GM18520 (cell line): ENCODE results near the gene PLEKHM3.
"Not testable (repeated sequence)": the region's sequence is repeated elsewhere in the genome, so short reads cannot be mapped to it uniquely, and the experiment has no call there.

Experiments used
- ATAC-seq: cut with Tn5 transposase; IDR thresholded peaks from one replicate; pipeline ENCODE4 v1.9.1; 2021; ENCODE audit not compliant: unreplicated experiment

The PLEKHM3 gene

DNA sequence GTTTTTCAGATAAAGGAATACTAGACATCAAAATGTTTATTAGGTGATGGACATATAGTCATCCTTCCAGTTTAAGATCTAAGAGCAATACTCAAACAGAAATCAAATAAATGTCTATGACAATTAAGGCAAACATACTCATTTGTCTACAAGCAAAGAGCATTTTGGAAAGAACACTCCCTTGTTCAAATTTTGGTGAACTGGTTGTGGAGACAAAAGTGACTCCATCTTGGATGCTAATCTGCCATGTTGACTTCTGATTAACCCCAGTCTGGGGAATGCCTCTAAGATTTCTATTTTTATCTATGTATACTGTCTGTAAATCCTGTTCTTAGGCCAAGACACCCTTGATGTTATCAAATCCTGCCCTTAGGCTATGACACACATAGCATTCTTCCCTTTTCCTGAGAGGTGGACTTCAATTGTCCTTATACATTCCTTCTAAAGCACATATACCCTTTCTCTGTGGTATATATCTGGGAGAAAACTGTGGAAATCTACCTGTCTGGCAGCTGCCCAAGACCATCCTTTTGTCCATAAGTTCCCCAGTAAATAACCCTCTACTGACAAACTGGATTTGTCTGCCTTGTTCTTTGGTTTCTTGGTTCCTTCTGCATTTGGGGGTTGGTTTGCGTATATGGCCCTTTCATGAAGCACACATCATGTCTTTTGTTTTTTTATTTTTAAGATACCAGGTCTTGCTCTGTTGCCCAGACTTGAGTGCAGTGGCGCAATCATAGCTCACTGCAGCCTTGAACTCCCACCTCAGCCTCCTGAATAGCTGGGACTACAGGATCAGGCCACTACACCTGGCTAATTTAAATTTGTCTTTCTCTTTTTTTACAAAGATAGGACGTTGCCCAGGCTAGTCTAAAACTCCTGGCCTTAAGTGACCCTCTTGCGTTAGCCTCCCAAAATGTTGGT is 12.5 kb upstream of the PLEKHM3 start:
- no peak for ATAC-seq

DNA sequence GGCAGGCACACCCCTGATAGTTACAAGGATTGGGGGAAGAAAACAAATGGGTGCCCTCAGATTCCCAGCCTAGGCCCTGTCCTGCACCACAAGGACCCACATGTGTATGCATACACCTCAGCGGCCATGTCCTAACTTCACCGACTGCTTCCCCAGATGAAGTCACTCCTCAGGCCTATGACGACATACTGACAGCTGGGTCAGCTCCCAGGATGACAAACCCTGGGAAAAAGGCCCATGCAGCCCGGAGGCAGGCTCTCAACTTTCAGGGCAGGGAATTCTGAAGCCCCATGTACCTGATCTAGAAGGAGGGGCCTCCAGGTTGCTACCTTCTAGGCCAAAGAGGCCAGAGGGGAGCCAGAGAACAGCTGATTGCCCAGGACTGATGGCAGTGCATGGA is 11.0 kb upstream of the PLEKHM3 start:
- no peak for ATAC-seq

DNA sequence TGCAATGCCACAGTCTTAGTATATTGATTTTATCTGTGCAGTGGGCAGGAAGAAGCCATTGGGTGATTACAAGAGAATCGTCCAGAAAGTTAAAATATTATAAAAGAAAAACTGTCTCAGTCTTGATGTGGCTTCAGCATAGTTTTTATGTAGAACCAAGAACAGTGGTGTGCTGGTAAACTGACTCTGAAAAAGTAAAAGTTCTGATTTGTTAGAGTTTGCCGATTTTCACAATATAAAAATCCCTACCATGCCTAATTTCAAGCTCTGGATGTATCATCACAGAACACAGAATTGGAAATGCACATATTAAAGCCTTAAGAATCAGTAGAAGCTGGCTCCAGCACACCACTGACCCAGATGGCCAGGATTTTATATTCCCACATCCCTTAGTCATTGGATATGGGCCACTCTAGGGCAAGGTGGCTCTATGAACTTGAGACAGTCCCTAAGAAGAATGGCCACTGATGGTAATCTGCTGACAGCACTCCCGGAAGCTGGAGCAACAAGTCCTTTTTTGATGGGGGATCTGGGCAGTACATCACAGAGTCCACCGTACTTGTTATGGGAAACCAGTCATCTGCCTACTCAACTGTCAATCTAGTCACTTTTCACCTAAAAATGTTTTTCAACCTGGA is 9.3 kb upstream of the PLEKHM3 start:
- ATAC-seq: no peak

DNA sequence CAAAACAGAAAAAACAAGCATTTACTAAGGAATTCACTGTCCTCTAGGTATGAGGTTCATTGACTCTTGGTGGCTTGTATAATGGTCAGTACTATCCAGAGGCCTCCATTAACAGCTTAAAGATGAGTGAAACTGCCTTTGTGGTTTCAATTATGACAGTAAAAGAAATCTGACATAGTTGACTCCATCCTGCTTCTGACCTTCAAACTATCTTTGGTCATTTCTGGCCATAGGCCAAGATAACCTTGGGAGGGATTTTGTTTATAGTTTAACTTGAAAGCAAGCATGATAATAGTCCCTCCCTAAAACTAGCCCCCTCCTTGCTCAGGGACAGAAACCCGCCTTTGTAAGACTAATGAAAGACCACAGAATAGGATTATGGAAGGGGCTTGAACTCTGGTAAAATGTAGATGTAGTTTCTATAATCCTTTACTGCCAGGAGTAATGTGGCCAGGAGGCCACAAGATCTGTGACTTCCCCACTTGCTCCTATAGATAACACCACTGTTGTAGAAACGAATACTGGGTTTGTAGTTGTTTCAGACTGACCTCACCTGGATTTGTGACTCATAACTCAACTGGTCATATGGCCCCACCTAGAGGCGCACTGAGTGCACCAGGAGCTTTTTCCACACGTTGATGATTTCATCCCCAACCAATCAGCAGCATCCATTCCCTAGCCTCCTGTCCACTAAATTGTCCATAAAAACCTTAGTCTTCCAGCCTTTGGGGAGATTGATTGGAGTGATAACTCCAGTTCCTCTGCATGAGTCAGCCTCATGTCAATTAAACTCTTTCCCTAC is 8.6 kb upstream of the PLEKHM3 start:
- ATAC-seq: peak; percentile 82

DNA sequence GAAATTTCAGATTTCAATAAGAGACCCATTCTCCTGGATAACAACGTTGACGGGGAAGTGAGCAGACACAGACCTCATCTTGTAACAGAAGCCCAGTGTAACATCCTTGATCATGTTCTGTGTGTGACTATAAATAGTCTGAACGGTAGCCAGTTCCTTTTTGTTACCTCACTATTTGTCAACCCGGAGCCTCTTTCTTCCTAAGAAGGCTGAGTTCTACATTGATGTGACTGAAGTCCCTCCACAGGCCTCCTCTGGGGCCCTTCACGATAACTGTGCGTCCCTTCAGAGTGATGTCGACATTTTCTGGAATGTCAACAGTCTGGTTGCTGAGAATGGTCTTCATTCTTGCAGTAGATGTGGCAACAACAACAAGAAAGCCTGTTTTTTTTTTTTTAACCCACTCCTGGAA is 6.3 kb upstream of the PLEKHM3 start:
- no peak for ATAC-seq

DNA sequence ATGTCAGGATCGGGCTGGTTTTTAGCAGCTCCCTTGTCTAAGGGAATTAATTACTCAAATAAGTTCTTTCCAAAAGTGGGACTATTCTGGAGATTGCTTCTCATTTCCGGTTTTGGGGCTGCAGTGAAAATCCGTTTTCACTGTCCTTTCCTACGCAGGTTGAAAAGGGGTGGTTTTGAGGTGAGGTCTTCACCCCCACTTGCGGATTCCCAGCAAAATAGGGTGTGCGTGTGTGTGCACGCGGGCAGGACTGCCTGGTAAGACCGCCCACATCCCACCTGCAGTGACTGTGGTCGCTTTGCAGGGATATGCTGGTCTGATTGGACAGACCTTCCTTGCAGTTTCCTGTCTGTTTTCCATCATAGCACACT is 472 bp upstream of the PLEKHM3 start:
- no peak for ATAC-seq

DNA sequence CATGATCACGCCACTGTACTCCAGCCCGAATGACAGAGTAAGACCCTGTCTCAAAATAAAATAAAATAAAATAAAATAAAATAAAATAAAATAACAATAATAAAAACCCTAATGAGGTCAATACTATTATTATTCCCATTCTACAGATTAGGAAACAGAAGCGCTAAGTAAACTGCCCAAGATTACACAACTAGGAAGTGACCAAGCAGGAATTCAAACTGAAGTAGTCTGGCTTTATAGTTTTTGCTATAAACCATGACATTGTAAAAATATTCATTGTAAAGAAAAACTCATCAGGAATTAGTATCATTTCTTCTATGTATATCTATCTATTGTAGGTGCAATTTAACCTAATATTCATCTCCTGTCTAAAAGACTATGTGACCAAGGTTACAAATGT is 1.2 kb downstream of the PLEKHM3 start:
- ATAC-seq: no peak

DNA sequence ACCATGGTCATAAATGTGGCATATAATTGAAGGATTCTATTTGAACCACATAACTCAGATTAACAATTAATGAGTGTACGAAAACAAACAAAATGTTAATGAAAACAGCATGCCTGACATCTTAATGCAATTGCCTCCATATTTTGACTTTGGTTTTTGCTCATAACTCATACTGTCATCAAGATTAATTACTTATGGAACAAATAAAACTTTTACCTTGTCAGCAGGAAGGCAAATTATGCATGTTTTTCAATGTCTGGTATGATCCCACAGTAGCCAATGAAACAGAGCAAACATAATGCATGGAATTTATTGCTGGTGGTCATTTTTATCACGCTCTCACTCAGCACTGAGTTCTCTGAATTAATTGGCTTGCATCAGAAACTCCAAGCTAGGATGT is 5.1 kb downstream of the PLEKHM3 start:
- no peak for ATAC-seq

DNA sequence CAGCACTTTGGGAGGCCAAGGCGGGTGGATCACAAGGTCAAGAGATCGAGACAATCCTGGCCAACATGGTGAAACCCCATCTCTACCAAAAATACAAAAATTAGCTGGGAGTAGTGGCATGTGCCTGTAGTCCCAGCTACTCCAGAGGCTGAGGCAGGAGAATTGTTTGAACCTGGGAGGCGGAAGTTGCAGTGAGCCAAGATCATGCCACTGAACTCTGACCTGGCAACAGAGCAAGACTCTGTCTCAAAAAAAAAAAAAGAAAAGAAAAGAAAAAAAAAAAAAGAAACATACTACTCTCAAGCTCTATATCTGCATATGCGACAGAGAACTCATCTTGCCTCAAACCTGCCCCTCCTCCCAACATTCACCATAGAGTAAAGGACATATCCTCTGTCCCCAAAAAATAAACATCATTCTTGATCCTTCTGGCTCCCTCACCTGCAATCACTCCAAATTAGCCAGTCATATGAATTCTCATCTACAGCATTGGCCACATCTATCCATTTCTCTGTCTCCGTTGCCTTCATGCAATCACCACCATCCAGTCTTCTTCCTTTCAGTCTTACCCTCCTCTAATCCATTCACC is 7.1 kb downstream of the PLEKHM3 start:
- ATAC-seq: not testable (repeated sequence)

DNA sequence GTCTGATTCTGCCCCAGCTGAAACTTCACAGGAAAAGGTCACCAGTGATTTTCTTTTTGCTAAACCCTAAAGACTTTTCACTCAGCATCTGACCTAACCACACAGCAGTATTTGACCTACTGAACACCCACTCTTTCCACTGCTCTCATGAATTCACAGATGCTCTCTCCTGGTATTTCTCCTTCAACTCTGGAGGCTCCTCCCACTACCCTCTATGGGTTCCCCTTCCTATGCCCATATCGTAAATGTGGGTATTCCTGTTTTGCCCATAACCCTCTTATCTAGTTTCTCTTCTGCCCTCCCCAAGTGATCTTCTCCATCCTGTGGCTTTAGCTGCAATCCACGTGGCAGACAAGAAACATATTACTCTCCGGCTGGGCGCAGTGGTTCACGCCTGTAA is 7.6 kb downstream of the PLEKHM3 start:
- ATAC-seq: no peak

DNA sequence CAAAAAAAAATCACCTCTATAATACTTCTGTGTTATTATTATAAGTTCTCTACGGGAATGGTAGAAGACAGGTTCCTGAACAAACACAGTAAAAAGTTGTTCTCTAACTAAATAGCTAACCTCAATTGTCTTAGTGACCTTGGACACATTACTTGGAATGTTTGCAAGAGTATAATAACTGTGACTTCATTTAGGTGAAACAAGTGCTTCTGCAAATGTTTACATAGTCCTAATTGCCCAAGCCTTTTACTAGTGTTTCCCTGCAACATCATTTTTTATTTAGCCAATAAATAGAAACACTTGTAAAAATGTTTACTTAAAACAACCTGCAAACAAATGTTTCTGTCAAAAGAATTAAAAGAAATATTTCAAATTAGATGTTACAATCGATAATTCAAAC is 9.9 kb downstream of the PLEKHM3 start:
- ATAC-seq: no peak

DNA sequence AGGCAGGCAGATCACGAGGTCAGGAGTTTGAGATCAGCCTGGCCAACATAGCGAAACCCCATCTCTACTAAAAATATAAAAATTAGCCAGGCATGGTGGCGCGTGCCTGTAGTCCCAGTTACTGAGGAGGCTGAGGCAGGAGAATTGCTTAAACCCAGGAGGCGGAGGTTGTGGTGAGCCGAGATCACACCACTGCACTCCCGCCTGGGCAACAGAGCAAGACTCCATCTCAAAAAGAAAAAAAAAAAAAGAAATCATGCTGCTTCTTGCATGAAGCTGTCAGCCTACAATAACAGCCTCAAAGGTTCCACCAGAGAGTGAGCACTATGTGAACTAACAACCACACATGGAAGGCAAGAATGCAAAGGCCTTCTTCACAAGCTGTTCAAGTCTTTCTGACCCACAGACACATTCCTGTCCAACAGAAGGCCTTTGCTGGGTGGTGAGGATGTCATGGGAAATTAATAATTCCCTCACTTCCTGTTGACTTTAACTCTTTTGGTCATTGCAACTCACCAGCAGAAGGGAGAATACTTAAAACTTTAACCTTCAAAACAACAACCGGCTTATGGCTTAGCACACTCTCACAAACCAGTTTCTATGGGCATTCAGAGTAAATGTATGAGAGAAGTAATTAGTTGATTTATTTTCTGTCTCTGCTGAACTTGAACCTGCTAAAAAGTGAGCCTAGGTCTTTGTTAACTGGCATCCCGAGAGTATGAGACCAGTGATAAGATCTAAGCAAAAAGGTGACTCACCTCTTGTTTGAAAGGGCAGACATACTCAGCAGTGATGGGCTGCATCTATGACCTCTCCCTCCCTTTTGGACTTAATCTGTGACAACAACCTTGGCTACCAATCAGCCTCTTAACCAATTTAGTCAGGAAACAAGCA is 11.8 kb downstream of the PLEKHM3 start:
- no peak for ATAC-seq

DNA sequence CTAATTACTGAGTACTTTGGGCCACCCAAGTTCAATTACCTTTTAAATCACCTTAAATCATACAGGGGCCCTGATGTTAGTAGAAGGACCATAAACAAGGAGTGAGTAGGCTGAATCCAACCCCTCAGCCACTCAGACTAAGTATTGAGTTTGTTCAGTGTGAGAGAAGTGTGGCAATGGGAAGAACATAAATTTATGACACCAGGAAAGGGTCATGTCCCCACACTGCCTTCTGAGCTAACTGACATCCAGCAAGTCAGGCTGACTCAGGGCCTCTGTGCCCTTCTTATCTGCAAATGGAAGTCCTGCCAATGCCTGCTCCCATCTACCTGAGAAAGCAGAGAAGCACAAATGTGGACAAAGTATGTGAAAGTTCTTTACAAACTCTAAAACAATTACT is 12.9 kb downstream of the PLEKHM3 start:
- ATAC-seq: no peak

DNA sequence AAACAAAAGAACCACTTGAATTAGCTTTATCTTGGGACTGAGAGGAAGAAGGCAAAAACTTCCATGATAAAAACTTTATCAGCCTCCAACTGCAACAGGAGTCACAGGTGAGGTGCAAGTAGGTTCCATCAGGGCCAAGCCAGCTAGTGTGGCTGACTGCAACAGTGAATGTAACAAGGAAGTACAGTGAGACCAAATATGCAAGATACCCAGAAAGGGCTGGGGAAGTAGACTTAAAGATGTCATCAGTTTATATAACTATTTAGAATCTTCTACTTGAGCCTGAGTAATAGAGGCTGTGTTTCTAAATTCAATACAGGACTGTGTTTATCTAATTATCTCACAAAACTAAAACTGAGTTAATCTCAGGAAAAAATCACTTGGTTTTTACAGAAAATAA is 14.8 kb downstream of the PLEKHM3 start:
- no peak for ATAC-seq

DNA sequence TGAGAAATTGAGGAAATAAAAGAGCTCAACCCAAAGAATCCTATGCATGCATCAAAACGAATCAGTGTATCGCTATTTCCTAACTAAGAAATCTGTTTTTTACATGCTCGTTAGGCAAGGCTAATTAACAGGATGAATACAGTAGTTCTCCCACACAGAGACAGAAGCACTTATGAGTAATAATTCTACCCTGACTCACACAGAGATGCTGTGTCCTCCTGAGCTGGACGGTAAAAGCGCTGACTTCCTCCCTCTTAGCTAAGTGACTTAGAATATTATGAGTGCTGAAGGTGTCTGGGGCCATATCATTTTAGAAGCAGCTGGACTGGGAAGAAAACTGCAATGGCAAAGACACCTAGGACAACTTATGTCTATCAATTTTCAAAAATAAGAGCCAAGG is 18.5 kb downstream of the PLEKHM3 start:
- ATAC-seq: peak; percentile 63

DNA sequence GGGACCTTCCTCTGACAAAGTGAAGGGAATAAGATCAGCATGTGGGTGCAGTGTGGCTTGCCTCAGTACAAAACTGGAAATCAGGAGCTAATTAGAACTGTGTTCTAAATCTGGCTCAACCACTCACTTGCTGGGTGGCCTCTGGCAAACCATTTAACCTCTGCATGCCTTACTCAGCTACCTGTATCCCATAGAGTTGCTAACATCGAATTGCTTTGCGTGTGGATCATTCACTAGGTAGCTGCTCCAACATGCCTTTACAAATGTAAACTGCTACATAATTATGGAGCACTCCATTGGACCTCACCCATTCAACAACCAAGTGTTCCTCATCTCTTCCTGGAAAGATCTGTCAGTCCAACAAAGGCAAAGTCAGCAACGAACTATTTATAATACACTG is 19.0 kb downstream of the PLEKHM3 start:
- no peak for ATAC-seq

DNA sequence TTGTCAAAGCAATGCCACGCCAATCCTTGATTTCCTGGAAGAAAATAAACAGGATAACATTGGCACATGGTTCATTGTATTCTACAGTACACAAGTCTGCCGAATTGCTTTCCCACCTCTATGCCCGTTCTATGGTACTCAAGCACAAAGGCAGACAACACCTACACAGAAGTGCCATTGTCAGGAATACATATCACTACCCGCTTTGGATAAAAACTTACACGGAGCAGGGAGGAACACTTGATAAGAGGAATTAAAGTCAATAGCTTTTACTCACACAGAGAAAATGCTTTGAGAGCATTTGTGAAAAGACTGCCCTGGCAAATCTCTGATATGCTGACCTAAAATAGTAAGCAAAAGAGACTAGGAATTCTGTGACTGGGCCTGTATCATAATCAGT is 23.4 kb downstream of the PLEKHM3 start:
- ATAC-seq: no peak

DNA sequence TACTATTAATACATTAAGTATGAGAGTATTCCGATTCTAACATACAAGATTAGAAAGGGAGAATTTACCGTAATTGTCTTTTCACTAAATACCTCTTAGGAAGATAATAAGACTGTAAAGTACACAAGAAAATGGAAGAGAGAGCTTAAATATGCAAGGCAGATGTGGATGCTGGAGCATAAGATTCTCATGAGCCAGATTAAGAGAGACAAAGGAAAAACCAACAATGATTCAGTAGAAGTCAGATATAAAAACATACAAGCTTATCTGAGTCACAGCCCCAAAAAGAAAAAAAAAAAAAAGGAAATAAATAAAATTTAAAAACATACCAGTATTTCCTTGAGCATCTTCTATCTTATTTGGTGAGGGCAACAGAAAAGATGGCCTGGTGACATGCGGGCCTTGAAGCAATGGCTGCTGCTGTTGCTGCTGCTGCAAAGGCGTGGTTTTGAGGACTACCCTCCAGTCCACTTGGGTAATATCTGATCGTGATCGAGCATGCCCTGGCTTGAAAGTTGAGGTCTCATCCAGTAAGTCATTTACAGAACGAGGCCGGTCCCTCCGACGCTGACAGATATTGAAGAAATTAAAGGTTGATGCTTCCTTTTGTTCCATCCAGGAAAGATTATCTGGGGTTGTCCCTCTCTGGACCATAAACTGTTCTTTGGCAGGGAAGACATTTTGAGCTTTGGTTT is 24.5 kb downstream of the PLEKHM3 start:
- no peak for ATAC-seq

DNA sequence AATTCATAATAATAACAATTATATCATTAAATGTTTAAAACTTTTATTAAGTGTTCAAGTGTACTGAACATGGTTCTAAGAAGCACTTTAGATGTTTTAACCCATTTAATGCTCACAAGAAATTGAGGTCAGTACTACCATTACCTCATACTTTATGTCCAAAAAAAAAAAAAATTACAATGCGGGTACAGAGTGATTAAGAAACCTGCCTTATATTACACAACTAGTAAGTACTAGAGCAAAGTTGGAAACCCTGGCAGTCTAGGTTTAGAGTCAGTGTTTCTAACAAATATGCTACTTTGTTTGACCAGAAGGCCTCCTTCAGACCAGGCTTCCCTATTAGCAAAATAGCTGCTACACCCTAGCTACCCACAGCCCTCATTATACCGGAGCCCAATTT is 28.5 kb downstream of the PLEKHM3 start:
- ATAC-seq: no peak

DNA sequence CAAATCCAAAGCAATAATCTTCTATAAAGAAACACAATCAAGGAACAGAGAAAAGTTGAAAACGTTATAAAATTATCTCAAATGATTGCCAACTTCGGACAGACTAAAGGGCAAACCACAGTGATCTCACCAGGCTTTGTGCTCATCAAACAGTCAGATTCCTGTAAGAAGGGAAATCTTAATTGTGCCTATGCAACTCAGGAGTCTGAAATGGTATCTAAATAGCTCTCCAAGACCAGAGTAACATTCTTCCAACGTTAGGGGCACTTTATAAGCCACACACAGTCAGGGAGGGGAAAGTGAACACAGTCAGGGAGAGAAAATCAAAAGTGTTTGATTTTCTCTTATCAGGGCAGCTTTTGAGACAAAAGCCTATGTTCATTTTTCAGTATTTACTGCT is 29.4 kb downstream of the PLEKHM3 start:
- ATAC-seq: no peak
